ENCODE results near the gene ZNF407.

GRCh38 chr18:74856434-74856833 lies 258.8 kb downstream of the ZNF407 start:
- TF ChIP-seq CTCF (IDR thresholded peaks at IDR 0.05; ENCODE audit: low read depth, low read length, poor library complexity, severe bottlenecking) (no peak), EZH2phosphoT487 (IDR thresholded peaks at IDR 0.05; ENCODE audit: borderline replicate concordance, low read length) (no peak)
